Measurements from ENCODE around the gene COL5A2. TPM values are rescaled to one million over a fixed set of nuclear protein-coding genes. Genes with fewer than 3 reads are reported as not detected.

Gene COL5A2
- total RNA-seq, 1 donor from 2014 or later, result 26.3 TPM

DNA sequence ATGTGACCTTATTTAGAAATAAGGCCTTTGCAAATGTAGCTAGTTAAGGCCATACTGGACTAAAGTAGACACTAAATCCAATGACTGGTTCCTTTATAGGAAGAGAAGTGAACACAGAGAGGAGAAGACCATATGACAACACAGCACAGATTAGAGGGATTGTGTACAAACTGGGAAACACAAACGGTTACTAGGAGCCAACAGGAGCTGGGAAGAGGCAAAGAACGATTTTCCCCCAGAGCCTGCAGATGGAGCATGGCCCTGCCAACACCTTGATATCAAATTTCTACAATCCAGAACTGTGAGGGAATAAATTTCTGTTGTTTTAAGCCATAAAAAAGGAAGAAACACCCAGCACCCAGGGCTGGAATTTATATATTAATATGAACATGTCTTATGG, 38.7 kb upstream of the COL5A2 start:
- intact Hi-C loops (cut with DNase I), result no loop called here
- DNase-seq, result no peak
- TF ChIP-seq, protein P1, sequence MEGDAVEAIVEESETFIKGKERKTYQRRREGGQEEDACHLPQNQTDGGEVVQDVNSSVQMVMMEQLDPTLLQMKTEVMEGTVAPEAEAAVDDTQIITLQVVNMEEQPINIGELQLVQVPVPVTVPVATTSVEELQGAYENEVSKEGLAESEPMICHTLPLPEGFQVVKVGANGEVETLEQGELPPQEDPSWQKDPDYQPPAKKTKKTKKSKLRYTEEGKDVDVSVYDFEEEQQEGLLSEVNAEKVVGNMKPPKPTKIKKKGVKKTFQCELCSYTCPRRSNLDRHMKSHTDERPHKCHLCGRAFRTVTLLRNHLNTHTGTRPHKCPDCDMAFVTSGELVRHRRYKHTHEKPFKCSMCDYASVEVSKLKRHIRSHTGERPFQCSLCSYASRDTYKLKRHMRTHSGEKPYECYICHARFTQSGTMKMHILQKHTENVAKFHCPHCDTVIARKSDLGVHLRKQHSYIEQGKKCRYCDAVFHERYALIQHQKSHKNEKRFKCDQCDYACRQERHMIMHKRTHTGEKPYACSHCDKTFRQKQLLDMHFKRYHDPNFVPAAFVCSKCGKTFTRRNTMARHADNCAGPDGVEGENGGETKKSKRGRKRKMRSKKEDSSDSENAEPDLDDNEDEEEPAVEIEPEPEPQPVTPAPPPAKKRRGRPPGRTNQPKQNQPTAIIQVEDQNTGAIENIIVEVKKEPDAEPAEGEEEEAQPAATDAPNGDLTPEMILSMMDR (IDR thresholded peaks at IDR 0.05), result no peak

DNA sequence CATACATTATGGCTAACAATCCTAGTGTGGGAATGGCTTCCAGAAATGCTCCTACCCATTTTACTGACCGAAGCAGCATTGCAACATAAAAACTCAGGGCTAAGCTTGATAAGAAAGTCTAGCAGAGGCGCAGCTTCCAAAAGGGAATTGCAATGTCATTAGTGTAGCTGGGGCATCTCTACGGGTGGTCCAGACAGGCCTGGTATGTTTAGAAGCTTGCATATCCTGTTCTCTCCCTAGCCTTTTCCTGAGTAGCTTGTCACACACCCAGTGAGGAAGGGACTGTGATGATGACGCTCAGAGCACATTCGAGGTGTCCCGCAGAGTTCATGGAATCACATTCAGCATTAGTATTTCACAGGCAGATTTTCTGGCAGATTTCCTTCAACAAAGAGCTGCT, 38.0 kb upstream of the COL5A2 start:
- ATAC-seq (peak in 1 of 2 donors; percentile 37), DNase-seq (no peak)
- intact Hi-C loops (cut with DNase I), result no loop called here
- Histone ChIP-seq H3K9me3 (no peaks in the 10 kb centered on the region), H3K27me3 (ENCODE audit: low read depth) (no peaks in the 10 kb centered on the region), H3K36me3 (no peaks in the 10 kb centered on the region), H3K4me1 (no peaks in the 10 kb centered on the region), H3K4me3 (no peak overlapping the region), H3K27ac (no peak overlapping the region)
- TF ChIP-seq, protein P1 (IDR thresholded peaks at IDR 0.05), result no peak

More for the DNA sequence above, 38.7 kb upstream of the COL5A2 start:
- Histone ChIP-seq H3K4me1 (no peaks in the 10 kb centered on the region), H3K27me3 (ENCODE audit: low read depth) (no peaks in the 10 kb centered on the region), H3K4me3 (no peak overlapping the region), H3K36me3 (no peaks in the 10 kb centered on the region), H3K9me3 (no peaks in the 10 kb centered on the region), H3K27ac (no peak overlapping the region)
- no peak for ATAC-seq

DNA sequence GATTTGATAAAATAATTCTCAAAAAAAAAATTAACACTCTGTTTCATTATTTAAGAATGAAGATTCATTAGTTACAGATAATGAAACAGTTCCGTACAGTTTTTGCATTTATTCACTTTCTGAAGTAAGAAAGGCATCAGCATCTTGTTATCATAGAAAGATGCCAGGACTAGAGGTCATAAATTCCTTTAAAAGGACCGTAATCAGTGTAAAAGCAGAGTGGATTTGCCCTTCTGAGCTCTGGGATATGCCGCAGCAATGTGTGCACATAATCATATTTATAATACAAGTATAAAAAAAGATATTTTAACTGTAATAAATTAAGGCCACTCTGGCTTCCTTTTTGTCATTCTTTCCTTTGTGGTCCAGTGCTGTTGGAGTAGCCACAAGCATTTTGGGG, 37.5 kb upstream of the COL5A2 start:
- H3K9me3 ChIP-seq, result no peaks in the 10 kb centered on the region
- DNase-seq, result no peak
- intact Hi-C loops (cut with DNase I), result no loop called here
- no peaks in the 10 kb centered on the region for H3K36me3 ChIP-seq
- H3K27ac ChIP-seq, result no peak overlapping the region
- no peak for ATAC-seq
- no peak overlapping the region for H3K4me3 ChIP-seq
- no peaks in the 10 kb centered on the region for H3K4me1 ChIP-seq
- H3K27me3 ChIP-seq (ENCODE audit: low read depth), result no peaks in the 10 kb centered on the region
- TF ChIP-seq, protein P1 (IDR thresholded peaks at IDR 0.05), result no peak

DNA sequence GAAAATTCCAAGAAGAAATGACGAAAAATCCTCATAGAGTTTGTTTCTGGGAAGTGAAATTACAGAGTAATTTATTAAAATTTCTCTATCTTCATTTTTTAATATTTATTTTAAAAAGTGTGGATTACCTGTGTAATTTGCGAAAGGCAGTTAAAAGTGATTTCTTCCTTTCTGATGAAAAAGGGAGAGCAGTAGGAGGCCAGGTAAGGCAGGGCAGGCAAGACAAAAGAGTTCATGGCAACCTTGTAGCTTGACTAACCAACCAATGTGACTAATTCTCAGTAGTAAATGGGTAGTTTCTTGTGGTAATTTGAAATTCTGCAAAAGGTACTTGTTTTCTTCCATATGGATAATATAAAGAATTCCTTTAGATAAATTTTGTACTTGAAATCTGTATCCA, 34.9 kb upstream of the COL5A2 start:
- DNase-seq, result no peak

DNA sequence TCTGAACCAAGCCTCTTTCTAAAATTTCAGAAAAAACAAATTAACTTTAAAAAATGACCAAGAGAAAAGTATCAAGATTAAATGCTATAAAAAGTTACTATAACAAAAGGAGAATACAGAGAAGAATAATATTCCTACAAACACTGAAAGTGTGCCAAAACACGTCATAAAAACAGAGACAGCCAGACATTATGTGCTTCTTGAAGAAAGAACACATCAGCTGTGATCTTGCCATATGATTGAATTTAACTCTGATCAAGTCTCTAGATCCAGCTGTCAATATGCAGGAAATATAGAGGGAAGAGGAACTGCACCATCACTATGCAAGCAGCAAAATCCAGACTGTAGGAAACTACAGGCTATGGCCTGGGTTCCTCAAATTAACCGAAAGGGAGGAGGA, 33.7 kb upstream of the COL5A2 start:
- Histone ChIP-seq H3K36me3 (no peaks in the 10 kb centered on the region), H3K27ac (no peak overlapping the region), H3K9me3 (no peaks in the 10 kb centered on the region), H3K4me1 (no peaks in the 10 kb centered on the region), H3K27me3 (ENCODE audit: low read depth) (no peaks in the 10 kb centered on the region), H3K4me3 (no peak overlapping the region)
- ATAC-seq (no peak), DNase-seq (no peak)
- TF ChIP-seq, protein P1 (IDR thresholded peaks at IDR 0.05), result no peak
- intact Hi-C loops (cut with DNase I), result no loop called here

More for the DNA sequence above, 34.9 kb upstream of the COL5A2 start:
- Histone ChIP-seq H3K4me3 (no peak overlapping the region), H3K4me1 (no peaks in the 10 kb centered on the region), H3K36me3 (no peaks in the 10 kb centered on the region), H3K27ac (no peak overlapping the region), H3K27me3 (ENCODE audit: low read depth) (no peaks in the 10 kb centered on the region), H3K9me3 (no peaks in the 10 kb centered on the region)
- no peak for ATAC-seq
- intact Hi-C loops (cut with DNase I), result no loop called here
- TF ChIP-seq, protein P1 (IDR thresholded peaks at IDR 0.05), result no peak

Data from lower lobe of right lung (tissue), 2 donors.